GM20000 (cell line): ENCODE measurements around the gene UTS2B.
"Not testable (repeated sequence)": the region's sequence is repeated elsewhere in the genome, so short reads cannot be mapped to it uniquely, and the experiment has no call there.

ENCODE experiments used
- DNase-seq: peaks from one replicate; pipeline ENCODE4 v3.0.0; 2012; ENCODE audit warnings: low spot score
- TF ChIP-seq, protein P1 (sequence below): IDR thresholded peaks from 2 replicates; pipeline ENCODE4 v1.5.1; 2012; ENCODE audit warnings: mild to moderate bottlenecking, control low read depth; ENCODE audit errors: extremely low read depth, missing control alignments

UTS2B gene

DNA sequence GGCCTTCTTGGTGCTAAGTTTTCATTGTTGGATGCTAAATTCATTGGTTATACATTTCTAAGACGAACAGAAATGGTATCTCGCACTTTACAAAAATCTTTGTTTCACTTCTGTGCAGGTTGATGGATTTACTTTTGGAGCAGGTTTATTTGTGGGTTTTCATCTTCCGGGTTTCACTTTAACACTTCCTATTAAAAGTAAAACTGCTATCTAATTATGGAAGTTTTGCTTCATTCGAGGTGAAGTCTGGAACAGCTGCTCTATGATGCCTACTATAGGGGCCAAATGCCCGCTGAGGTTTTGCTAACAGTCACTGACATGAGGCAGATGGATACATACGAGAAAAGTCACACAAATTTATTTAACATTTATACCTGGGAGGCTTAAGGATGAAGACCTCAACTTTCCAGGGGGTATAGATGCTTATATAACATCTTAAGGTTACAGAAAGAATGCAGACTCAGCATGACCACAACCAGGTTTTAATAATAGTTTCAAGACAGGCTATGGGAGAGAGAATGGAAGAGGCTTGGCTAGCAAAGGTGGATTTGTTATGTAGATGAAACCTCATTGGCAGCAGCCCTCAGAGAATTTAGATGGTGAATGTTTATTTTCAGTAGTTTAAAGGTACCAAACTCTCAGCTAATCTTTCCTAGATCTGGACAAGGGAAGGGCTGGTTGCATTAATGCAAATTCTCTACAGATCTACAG, 77.1 kb downstream of the UTS2B start:
- no peak for DNase-seq
- TF ChIP-seq, protein P1, sequence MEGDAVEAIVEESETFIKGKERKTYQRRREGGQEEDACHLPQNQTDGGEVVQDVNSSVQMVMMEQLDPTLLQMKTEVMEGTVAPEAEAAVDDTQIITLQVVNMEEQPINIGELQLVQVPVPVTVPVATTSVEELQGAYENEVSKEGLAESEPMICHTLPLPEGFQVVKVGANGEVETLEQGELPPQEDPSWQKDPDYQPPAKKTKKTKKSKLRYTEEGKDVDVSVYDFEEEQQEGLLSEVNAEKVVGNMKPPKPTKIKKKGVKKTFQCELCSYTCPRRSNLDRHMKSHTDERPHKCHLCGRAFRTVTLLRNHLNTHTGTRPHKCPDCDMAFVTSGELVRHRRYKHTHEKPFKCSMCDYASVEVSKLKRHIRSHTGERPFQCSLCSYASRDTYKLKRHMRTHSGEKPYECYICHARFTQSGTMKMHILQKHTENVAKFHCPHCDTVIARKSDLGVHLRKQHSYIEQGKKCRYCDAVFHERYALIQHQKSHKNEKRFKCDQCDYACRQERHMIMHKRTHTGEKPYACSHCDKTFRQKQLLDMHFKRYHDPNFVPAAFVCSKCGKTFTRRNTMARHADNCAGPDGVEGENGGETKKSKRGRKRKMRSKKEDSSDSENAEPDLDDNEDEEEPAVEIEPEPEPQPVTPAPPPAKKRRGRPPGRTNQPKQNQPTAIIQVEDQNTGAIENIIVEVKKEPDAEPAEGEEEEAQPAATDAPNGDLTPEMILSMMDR = no peak

DNA sequence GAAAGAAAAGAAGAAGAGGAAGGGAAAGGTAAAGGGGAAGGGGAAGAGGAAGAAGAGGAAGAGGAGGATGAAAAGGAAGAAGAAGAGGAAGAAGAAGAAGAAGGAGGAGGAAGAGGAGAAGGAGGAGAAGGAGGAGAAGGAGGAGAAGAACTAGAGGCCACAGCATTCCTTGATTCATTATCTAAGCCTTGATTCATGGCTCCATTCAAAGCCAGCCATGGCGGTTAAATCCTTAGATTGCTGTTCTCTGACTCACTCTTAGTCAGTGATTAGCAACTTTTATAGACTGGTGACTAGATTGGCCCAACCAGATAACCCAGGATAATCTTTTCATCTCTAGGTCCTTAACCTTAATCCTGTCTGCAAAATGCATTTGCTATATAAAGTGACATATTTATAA, 83.7 kb downstream of the UTS2B start:
- no peak for DNase-seq

DNA sequence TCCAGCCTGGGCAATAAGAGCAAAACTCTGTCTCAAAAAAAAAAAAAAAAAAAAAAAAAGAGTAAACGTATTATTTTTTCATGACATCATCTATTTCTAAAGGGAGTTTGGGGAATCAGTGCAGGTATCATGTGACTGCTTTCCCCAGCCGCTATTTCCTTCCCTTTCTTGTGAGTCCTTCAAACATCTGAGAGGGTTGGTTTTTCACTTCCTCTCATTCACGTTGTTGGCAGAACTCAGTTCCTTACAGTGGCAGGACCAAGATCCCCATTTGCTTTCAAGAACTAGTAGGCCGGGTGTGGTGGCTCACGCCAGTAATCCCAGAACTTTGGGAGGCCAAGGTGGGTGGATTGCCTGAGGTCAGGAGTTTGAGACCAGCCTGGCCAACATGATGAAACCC, 84.3 kb downstream of the UTS2B start:
- not testable (repeated sequence) for DNase-seq

More for the DNA sequence above, 83.7 kb downstream of the UTS2B start:
- TF ChIP-seq, protein P1 = no peak

DNA sequence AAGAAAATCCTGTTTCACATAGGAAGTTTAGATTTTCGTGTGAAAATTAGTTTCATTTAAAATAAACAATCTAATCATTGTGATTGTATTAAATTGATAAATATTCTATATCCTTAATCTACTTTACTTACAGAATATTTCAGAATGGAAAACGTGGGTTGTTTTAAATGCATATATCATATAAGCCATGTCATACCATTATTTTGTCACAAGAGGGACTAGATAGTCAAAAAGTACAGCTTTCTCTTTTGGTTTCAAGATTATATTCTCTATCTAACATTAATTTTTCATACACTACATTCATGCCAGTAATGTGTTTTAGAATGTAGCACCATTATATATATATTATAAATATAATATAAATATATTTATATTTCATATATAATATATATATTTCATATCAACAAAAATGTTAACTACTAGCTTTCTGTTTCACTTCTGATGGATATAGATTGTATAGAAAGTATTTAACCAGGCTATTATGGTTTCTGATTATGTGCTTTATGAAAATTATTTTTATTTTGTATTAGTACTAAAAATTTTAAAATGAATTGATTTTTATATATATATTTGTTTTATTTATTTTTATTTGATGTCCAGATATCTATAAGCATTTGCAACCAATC, 86.0 kb downstream of the UTS2B start:
- TF ChIP-seq, protein P1 = no peak
- DNase-seq = no peak

DNA sequence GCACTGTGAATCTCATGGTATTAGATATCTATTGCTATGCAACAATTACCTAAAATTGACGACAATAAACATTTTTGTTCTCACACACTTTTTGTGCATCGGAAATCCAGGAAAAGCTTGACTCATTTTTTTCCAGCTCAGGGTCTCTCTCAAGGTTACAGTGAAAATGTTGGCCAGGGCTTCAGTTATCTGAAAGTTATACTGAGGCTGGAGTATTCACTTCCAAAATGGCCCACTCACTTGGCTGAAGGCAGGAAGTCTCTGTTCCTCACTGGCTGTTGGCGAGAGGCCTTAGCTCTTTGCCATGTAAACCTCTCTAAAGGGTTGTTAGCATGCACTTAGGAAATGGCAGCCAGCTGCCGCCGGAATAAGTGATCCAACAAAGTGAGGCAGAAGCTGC, 89.8 kb downstream of the UTS2B start:
- DNase-seq = no peak
- TF ChIP-seq, protein P1 = no peak

DNA sequence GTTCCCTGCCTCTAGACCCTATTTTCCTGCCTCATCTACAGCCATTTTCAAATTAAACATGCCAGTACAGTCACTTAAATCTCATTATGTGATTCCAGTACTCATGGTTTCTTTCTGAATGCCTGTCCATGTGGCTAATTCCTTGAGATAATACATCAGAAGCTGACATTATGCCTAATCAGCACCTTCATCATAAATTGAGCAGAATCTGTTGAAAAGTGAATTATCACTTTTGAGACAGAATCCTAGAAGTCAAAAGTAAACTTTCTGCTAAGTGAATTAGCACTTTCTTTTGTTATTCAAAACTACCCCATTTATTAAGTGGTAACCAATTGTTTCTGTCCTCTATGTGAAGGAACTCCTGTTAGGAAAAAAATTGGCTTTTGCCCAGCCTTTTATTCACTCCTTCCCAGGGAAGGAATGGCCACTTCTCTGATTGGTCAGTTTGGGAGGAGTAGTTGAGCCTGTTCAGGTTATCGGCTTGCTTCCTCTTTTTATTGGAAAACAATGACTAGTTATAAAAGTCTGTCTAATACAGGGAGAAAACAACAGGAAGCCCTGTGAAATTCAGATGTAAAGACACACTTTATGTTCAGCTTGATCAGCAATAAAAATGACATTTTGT, 90.8 kb downstream of the UTS2B start:
- TF ChIP-seq, protein P1 = no peak
- no peak for DNase-seq

DNA sequence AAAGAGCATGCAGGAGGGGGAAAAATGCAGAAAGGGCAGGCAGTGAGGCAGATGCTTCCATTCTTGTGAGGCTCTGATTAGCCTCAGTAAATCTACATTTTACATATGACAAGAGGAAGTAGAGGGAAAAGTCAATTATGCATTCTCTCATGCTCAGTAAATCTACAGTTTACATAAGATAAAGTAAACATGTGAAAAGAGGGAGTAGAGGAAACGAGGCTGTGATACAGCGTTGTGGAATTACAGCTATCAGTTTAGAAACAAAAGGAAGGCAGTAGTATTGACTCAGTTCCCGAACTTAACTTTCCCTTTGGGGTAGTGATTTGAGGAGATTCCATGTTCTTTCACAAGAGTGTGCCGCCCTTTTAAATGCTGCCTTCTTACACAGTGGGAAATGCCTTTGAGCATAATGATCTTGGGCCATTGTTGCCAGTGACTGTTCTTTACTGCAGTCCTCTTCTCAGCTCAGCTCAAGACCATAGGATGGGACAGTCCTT, 92.0 kb downstream of the UTS2B start:
- TF ChIP-seq, protein P1 = no peak
- no peak for DNase-seq
